Spleen (tissue), 11 donors: ENCODE results near the gene NSUN3. TPM values are rescaled to one million over a fixed set of nuclear protein-coding genes. Genes with fewer than 3 reads are reported as not detected.

Experiments used
- DNase-seq: peaks from one replicate; pipeline ENCODE4 v3.0.0-alpha.2; 2020
- H3K27ac ChIP-seq, 8 donors: fragments of 200-600 bp; sonication (generic) in 7 of 8; 1 replicate in 4 of 8; 2 replicates in 4 of 8; pipeline versions ENCODE4 v1.5.0 to v1.8.0; 2016 to 2021; ENCODE audit warnings: inconsistent platforms in 4 of 8, mild to moderate bottlenecking in 4 of 8, moderate library complexity in 1 of 8
- H3K27me3 ChIP-seq, 7 donors: fragments of 200-600 bp; sonication (generic) in 6 of 7; replicated peaks in 1 of 7; 1 replicate in 4 of 7; 2 replicates in 3 of 7; pipeline versions ENCODE4 v1.5.0 to v1.8.0; 2016 to 2021; ENCODE audit warnings: inconsistent platforms in 3 of 7, mild to moderate bottlenecking in 1 of 7
- H3K36me3 ChIP-seq, 6 donors: fragments of 200-600 bp; sonication (generic) in 5 of 6; 1 replicate in 4 of 6; 2 replicates in 2 of 6; pipeline versions ENCODE4 v1.5.0 to v1.8.0; 2016 to 2021; ENCODE audit warnings: inconsistent platforms in 2 of 6
- H3K4me1 ChIP-seq, 6 donors: fragments of 200-600 bp; sonication (generic) in 5 of 6; 1 replicate in 3 of 6; 2 replicates in 3 of 6; pipeline versions ENCODE4 v1.5.0 to v1.8.0; 2016 to 2021; ENCODE audit warnings: inconsistent platforms in 3 of 6
- H3K4me3 ChIP-seq, 8 donors: fragments of 200-600 bp; sonication (generic) in 7 of 8; 1 replicate in 4 of 8; 2 replicates in 4 of 8; pipeline versions ENCODE4 v1.5.0 to v1.8.0; 2016 to 2021; ENCODE audit warnings: inconsistent platforms in 4 of 8, mild to moderate bottlenecking in 4 of 8, moderate library complexity in 2 of 8
- H3K9me3 ChIP-seq, 8 donors: fragments of 200-600 bp; sonication (generic) in 7 of 8; 1 replicate in 4 of 8; 2 replicates in 4 of 8; pipeline versions ENCODE4 v1.5.0 to v1.8.0; 2016 to 2021; ENCODE audit warnings: inconsistent platforms in 4 of 8
- POLR2A ChIP-seq, 3 donors: fragments of 450-650 bp; IDR thresholded peaks; one replicate each; pipeline ENCODE4 v1.5.1; 2017; ENCODE audit warnings: antibody characterized with exemption in 3 of 3, mild to moderate bottlenecking in 1 of 3
- POLR2AphosphoS5 ChIP-seq, 3 donors: sonication (generic); formaldehyde crosslinking; IDR thresholded peaks; one replicate each; pipeline ENCODE4 v1.5.1; 2017; ENCODE audit warnings: antibody characterized with exemption in 3 of 3
- WGBS, 5 donors: extraction: QIAGEN DNeasy Blood & Tissue Kit in 3 of 5; methylation state at CpG; one replicate each; pipeline versions ENCODE4 v1.1.5 to v1.1.7; 2013 to 2018; 5-methylcytosine and 5-hydroxymethylcytosine counted together
- intact Hi-C: fragments of 100-400 bp; cut with DNase I; formaldehyde crosslinking; loops from one replicate; pipeline ENCODE4 v1.15.0; 2023; ENCODE audit warnings: low total_unique reads
- polyA plus RNA-seq, 3 donors: library from polyadenylated mRNA; stranded (reverse); fragments of 200-250 nt; gene quantifications; one replicate each; pipeline ENCODE4 v1.2.1, GENCODE V29; 2013
- total RNA-seq, 7 donors: library from RNA; depleted of rRNA in 3 of 7; stranded (reverse); fragments of >200 nt in 3 of 7; fragmentation: NEBNext Ultra II Directional in 4 of 7; extraction: Animal tissue kit (Norgen Biotek cat#: 25700) in 4 of 7; gene quantifications; one replicate each; pipeline versions ENCODE4 v1.1.0 to v1.2.1, GENCODE V29; 2016 to 2021
- TF ChIP-seq, protein P1 (sequence below), 11 experiments: fragments of 200-600 bp in 7 of 11; fragments of 450-650 bp in 4 of 11; sonication (generic) in 4 of 11; IDR thresholded peaks in 8 of 11; conservative IDR thresholded peaks in 3 of 11; 1 replicate in 7 of 11; 2 replicates in 4 of 11; pipeline versions ENCODE4 v1.4.0 to v1.8.0; 2016 to 2021; ENCODE audit warnings: antibody characterized with exemption in 11 of 11, inconsistent platforms in 4 of 11, mild to moderate bottlenecking in 1 of 11
- donor health status: healthy with polysubstance abuse.
- donor health status: DM: no; HTN: no; CAD: no; lungs with moderate emphysema.
- donor health status: DM: no; HTN: no; CAD: no.
- donor health status: Bipolar disorder and iron deficiency.
- donor health status: healthy.
- donor health status: DM: no; HTN: no; CAD: no.
- donor health status: DM: yes; HTN: yes; CAD: no.

The NSUN3 gene
- total and polyA plus RNA-seq, 10 donors, result 3.0 to 28.5 (median 21.0) TPM

- H3K4me1 ChIP-seq, result peaks cover 0 to 8% (median 0%) of the 10 kb centered on the region in 6 donors
- no peaks in the 10 kb centered on the region for H3K9me3 ChIP-seq
- no peak overlapping the region for H3K27ac ChIP-seq
- no peak overlapping the region for H3K4me3 ChIP-seq
- intact Hi-C loops, result no loop called here
- 94 to 98% (median 97%) methylated on average over 5 of the region's 5 CpGs for WGBS, 5 donors
- no peak for DNase-seq
- H3K36me3 ChIP-seq, result peaks cover 0 to 61% (median 17%) of the 10 kb centered on the region in 6 donors
- no peaks in the 10 kb centered on the region for H3K27me3 ChIP-seq
- TF ChIP-seq POLR2AphosphoS5 (IDR thresholded peaks at IDR 0.05) (no peak), POLR2A (IDR thresholded peaks at IDR 0.05) (no peak)
- TF ChIP-seq, protein P1, sequence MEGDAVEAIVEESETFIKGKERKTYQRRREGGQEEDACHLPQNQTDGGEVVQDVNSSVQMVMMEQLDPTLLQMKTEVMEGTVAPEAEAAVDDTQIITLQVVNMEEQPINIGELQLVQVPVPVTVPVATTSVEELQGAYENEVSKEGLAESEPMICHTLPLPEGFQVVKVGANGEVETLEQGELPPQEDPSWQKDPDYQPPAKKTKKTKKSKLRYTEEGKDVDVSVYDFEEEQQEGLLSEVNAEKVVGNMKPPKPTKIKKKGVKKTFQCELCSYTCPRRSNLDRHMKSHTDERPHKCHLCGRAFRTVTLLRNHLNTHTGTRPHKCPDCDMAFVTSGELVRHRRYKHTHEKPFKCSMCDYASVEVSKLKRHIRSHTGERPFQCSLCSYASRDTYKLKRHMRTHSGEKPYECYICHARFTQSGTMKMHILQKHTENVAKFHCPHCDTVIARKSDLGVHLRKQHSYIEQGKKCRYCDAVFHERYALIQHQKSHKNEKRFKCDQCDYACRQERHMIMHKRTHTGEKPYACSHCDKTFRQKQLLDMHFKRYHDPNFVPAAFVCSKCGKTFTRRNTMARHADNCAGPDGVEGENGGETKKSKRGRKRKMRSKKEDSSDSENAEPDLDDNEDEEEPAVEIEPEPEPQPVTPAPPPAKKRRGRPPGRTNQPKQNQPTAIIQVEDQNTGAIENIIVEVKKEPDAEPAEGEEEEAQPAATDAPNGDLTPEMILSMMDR (IDR thresholded peaks at IDR 0.05 in 8 of 11, conservative IDR thresholded peaks at IDR 0.05 in 3 of 11), result no peak
These were observed 51.8 kb downstream of the NSUN3 start for GRCh38 chr3:94114666-94115065.

GRCh38 chr3:94115482-94115881, 52.6 kb downstream of the NSUN3 start:
- no peaks in the 10 kb centered on the region for H3K9me3 ChIP-seq
- intact Hi-C loops, result no loop called here
- 65 to 71% (median 66%) methylated on average over 6 of the region's 6 CpGs for WGBS, 5 donors
- peaks cover 0 to 8% (median 0%) of the 10 kb centered on the region in 6 donors for H3K4me1 ChIP-seq
- peaks cover 0 to 56% (median 13%) of the 10 kb centered on the region in 6 donors for H3K36me3 ChIP-seq
- H3K27ac ChIP-seq, result no peak overlapping the region
- H3K27me3 ChIP-seq, result no peaks in the 10 kb centered on the region
- DNase-seq, result no peak
- no peak overlapping the region for H3K4me3 ChIP-seq
- TF ChIP-seq POLR2A (IDR thresholded peaks at IDR 0.05) (no peak), POLR2AphosphoS5 (IDR thresholded peaks at IDR 0.05) (no peak)
- TF ChIP-seq, protein P1 (IDR thresholded peaks at IDR 0.05 in 8 of 11, conservative IDR thresholded peaks at IDR 0.05 in 3 of 11), result no peak

- no peak for TF ChIP-seq POLR2AphosphoS5 (IDR thresholded peaks at IDR 0.05)
- no peak for TF ChIP-seq POLR2A (IDR thresholded peaks at IDR 0.05)
- TF ChIP-seq, protein P1 (IDR thresholded peaks at IDR 0.05 in 8 of 11, conservative IDR thresholded peaks at IDR 0.05 in 3 of 11), result no peak
- Histone ChIP-seq H3K27me3 (no peaks in the 10 kb centered on the region), H3K4me3 (no peak overlapping the region), H3K4me1 (peaks cover 0 to 9% (median 0%) of the 10 kb centered on the region in 6 donors), H3K9me3 (no peaks in the 10 kb centered on the region), H3K36me3 (peaks cover 0 to 47% (median 0%) of the 10 kb centered on the region in 6 donors), H3K27ac (no peak overlapping the region)
- no peak for DNase-seq
- 48 to 89% (median 68%) methylated on average over 2 of the region's 2 CpGs for WGBS, 5 donors
- intact Hi-C loops, result no loop called here
These were observed 54.9 kb downstream of the NSUN3 start for GRCh38 chr3:94117729-94118128.

DNA sequence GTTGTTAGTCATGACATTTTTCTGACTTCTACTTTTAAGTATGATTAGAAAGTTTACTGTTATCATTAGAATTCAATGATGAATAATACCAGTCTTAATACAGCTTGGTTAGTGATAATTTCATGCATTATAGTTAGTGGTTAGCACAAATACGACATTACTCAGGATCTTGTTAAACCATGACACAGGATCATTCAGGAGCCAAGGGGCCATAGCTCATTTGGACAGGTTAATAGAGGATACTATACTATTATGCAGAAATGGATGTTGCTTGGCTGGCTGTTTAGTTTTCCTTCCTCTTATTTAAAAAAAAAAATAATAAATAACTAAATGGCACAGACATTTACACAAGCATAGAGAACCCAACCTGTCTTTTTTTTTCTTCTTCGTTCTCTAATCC, 55.5 kb downstream of the NSUN3 start:
- intact Hi-C loops, result no loop called here
- TF ChIP-seq, protein P1 (IDR thresholded peaks at IDR 0.05 in 8 of 11, conservative IDR thresholded peaks at IDR 0.05 in 3 of 11), result no peak
- TF ChIP-seq POLR2A (IDR thresholded peaks at IDR 0.05), result no peak
- no peak for TF ChIP-seq POLR2AphosphoS5 (IDR thresholded peaks at IDR 0.05)
- Histone ChIP-seq H3K9me3 (no peaks in the 10 kb centered on the region), H3K4me1 (peaks cover 0 to 15% (median 0%) of the 10 kb centered on the region in 6 donors), H3K4me3 (no peak overlapping the region), H3K36me3 (peaks cover 0 to 47% (median 0%) of the 10 kb centered on the region in 6 donors), H3K27ac (no peak overlapping the region), H3K27me3 (no peaks in the 10 kb centered on the region)
- DNase-seq, result no peak
- WGBS, 5 donors, result 63 to 80% (median 72%) methylated on average over 2 of the region's 2 CpGs
